HEK293 (cell line): ENCODE data around the gene SPRY1.

Source experiments
- CTCF ChIA-PET: fragments of 350-600 bp; formaldehyde crosslinking; extraction: SDS; loops from one replicate; lab custom pipeline; 2021; ENCODE audit warnings: antibody characterized with exemption; lab: Yijun Ruan, JAX
- POLR2A ChIA-PET: fragments of 300-600 bp; formaldehyde crosslinking; extraction: SDS; loops from one replicate; lab custom pipeline; 2020; ENCODE audit warnings: antibody characterized with exemption, inconsistent platforms; lab: Yijun Ruan, JAX
- H3K27ac ChIP-seq: fragments of 200-500 bp; sonication (Bioruptor generic); 2 replicates; pipeline ENCODE4 v1.5.1; 2014; ENCODE audit warnings: low read depth, low read length, control low read depth, inconsistent platforms; ENCODE audit errors: extremely low read depth
- H3K36me3 ChIP-seq, 2 experiments: fragments of 200-500 bp in 1 of 2; sonication (Bioruptor generic) in 1 of 2; 1 replicate in 1 of 2; 2 replicates in 1 of 2; pipeline ENCODE4 v1.5.1; 2014 to 2017; ENCODE audit warnings: inconsistent platforms in 2 of 2, low read length in 2 of 2; ENCODE audit not compliant: control insufficient read depth in 2 of 2, insufficient read depth in 1 of 2
- H3K4me1 ChIP-seq: fragments of 200-500 bp; sonication (Bioruptor generic); 2 replicates; pipeline ENCODE4 v1.5.1; 2014; ENCODE audit warnings: mild to moderate bottlenecking, low read length, inconsistent platforms; ENCODE audit not compliant: control insufficient read depth, insufficient read depth
- H3K4me3 ChIP-seq: 2 replicates; pipeline ENCODE4 v1.5.1; 2011; ENCODE audit warnings: low read depth, mild to moderate bottlenecking, control low read depth, low read length, moderate library complexity
- H3K9me3 ChIP-seq: fragments of 200-500 bp; sonication (Bioruptor generic); 2 replicates; pipeline ENCODE4 v1.5.1; 2014; ENCODE audit warnings: low read depth, low read length, inconsistent platforms; ENCODE audit not compliant: control insufficient read depth, insufficient read depth
- EGR2 ChIP-seq: fragments of 450-650 bp; formaldehyde crosslinking; IDR thresholded peaks from 2 replicates; pipeline ENCODE4 v1.5.1; 2016; ENCODE audit warnings: low read depth, missing biosample characterization, missing genetic modification characterization
- HOXC10 ChIP-seq: sonication (generic); formaldehyde crosslinking; IDR thresholded peaks from 2 replicates; pipeline ENCODE4 v1.8.1; 2023; ENCODE audit warnings: mild to moderate bottlenecking, missing genetic modification reagents
- KLF7 ChIP-seq: fragments of 450-650 bp; formaldehyde crosslinking; IDR thresholded peaks from 2 replicates; pipeline ENCODE4 v1.5.1; 2016; ENCODE audit warnings: missing biosample characterization, missing genetic modification characterization, borderline replicate concordance
- KLF9 ChIP-seq: fragments of 450-650 bp; formaldehyde crosslinking; IDR thresholded peaks from 2 replicates; pipeline ENCODE4 v1.5.1; 2016; ENCODE audit warnings: missing biosample characterization, missing genetic modification characterization, low read depth
- OSR2 ChIP-seq: fragments of 450-650 bp; formaldehyde crosslinking; IDR thresholded peaks from 2 replicates; pipeline ENCODE4 v1.5.1; 2016; ENCODE audit warnings: missing biosample characterization, missing genetic modification characterization
- PRDM1 ChIP-seq: fragments of 450-650 bp; formaldehyde crosslinking; IDR thresholded peaks from 2 replicates; pipeline ENCODE4; 2016; ENCODE audit warnings: missing biosample characterization, missing genetic modification characterization
- SALL2 ChIP-seq: fragments of 450-650 bp; formaldehyde crosslinking; IDR thresholded peaks from 2 replicates; pipeline ENCODE4 v1.5.0; 2017; ENCODE audit warnings: missing biosample characterization, mild to moderate bottlenecking, missing genetic modification characterization, borderline replicate concordance
- SCRT1 ChIP-seq: fragments of 450-650 bp; formaldehyde crosslinking; IDR thresholded peaks from 2 replicates; pipeline ENCODE4 v1.5.1; 2016; ENCODE audit warnings: missing biosample characterization, missing genetic modification characterization, borderline replicate concordance
- SP3 ChIP-seq: fragments of 450-650 bp; formaldehyde crosslinking; IDR thresholded peaks from 2 replicates; pipeline ENCODE4 v1.5.1; 2016; ENCODE audit warnings: missing biosample characterization, missing genetic modification characterization
- SP7 ChIP-seq: fragments of 450-650 bp; formaldehyde crosslinking; IDR thresholded peaks from 2 replicates; pipeline ENCODE4 v1.5.1; 2016; ENCODE audit warnings: missing biosample characterization, missing genetic modification characterization
- ZBTB26 ChIP-seq: fragments of 450-650 bp; formaldehyde crosslinking; optimal IDR thresholded peaks from 2 replicates; pipeline ENCODE3; 2016; ENCODE audit warnings: missing biosample characterization, mild to moderate bottlenecking, missing genetic modification characterization
- ZBTB48 ChIP-seq: fragments of 450-650 bp; formaldehyde crosslinking; IDR thresholded peaks from 2 replicates; pipeline ENCODE4 v1.5.1; 2016; ENCODE audit warnings: missing biosample characterization, missing genetic modification characterization
- ZFP3 ChIP-seq: fragments of 450-650 bp; formaldehyde crosslinking; IDR thresholded peaks from 2 replicates; pipeline ENCODE4 v1.5.1; 2016; ENCODE audit warnings: low read depth, missing biosample characterization, missing genetic modification characterization
- ZNF121 ChIP-seq: fragments of 450-650 bp; formaldehyde crosslinking; IDR thresholded peaks from 2 replicates; pipeline ENCODE4 v1.5.1; 2016; ENCODE audit warnings: missing biosample characterization, missing genetic modification characterization
- ZNF146 ChIP-seq: fragments of 450-650 bp; formaldehyde crosslinking; IDR thresholded peaks from 2 replicates; pipeline ENCODE4 v1.5.1; 2016; ENCODE audit warnings: missing biosample characterization, missing genetic modification characterization
- ZNF239 ChIP-seq: fragments of 450-650 bp; formaldehyde crosslinking; IDR thresholded peaks from 2 replicates; pipeline ENCODE4 v1.5.1; 2016; ENCODE audit warnings: missing biosample characterization, missing genetic modification characterization
- ZNF248 ChIP-seq: fragments of 450-650 bp; formaldehyde crosslinking; IDR thresholded peaks from 2 replicates; pipeline ENCODE4 v1.5.1; 2017; ENCODE audit warnings: missing biosample characterization, missing genetic modification characterization
- ZNF324 ChIP-seq: fragments of 450-650 bp; formaldehyde crosslinking; IDR thresholded peaks from 2 replicates; pipeline ENCODE4 v1.5.1; 2016; ENCODE audit warnings: missing biosample characterization, missing genetic modification characterization
- ZNF416 ChIP-seq: fragments of 450-650 bp; formaldehyde crosslinking; IDR thresholded peaks from 2 replicates; pipeline ENCODE4 v1.5.1; 2016; ENCODE audit warnings: missing biosample characterization, missing genetic modification characterization
- ZNF48 ChIP-seq: fragments of 450-650 bp; formaldehyde crosslinking; IDR thresholded peaks from 2 replicates; pipeline ENCODE4 v1.5.1; 2016; ENCODE audit warnings: missing biosample characterization, missing genetic modification characterization
- ZNF544 ChIP-seq: fragments of 450-650 bp; formaldehyde crosslinking; IDR thresholded peaks from 2 replicates; pipeline ENCODE4 v1.5.0; 2017; ENCODE audit warnings: missing biosample characterization, missing genetic modification characterization
- ZNF558 ChIP-seq: fragments of 450-650 bp; formaldehyde crosslinking; IDR thresholded peaks from 2 replicates; pipeline ENCODE4 v1.5.1; 2016; ENCODE audit warnings: missing biosample characterization, missing genetic modification characterization
- ZNF596 ChIP-seq: fragments of 450-650 bp; IDR thresholded peaks from 2 replicates; pipeline ENCODE4 v1.5.0; 2018; ENCODE audit warnings: missing biosample characterization, mild to moderate bottlenecking, missing genetic modification characterization, moderate library complexity
- ZNF629 ChIP-seq: fragments of 450-650 bp; formaldehyde crosslinking; IDR thresholded peaks from 2 replicates; pipeline ENCODE4 v1.5.1; 2017; ENCODE audit warnings: missing biosample characterization, missing genetic modification characterization
- ZNF664 ChIP-seq: fragments of 450-650 bp; formaldehyde crosslinking; IDR thresholded peaks from 2 replicates; pipeline ENCODE4 v1.5.1; 2016; ENCODE audit warnings: missing biosample characterization, missing genetic modification characterization
- ZNF670 ChIP-seq: fragments of 450-650 bp; formaldehyde crosslinking; IDR thresholded peaks from 2 replicates; pipeline ENCODE4 v1.5.1; 2016; ENCODE audit warnings: missing biosample characterization, missing genetic modification characterization, low read depth
- ZNF701 ChIP-seq: fragments of 450-650 bp; formaldehyde crosslinking; IDR thresholded peaks from 2 replicates; pipeline ENCODE4 v1.5.1; 2016; ENCODE audit warnings: missing biosample characterization, missing genetic modification characterization
- ZSCAN4 ChIP-seq: fragments of 450-650 bp; formaldehyde crosslinking; IDR thresholded peaks from 2 replicates; pipeline ENCODE4 v1.5.1; 2017; ENCODE audit warnings: missing biosample characterization, missing genetic modification characterization
- TF ChIP-seq, protein P1 (sequence below): fragments of 450-650 bp; formaldehyde crosslinking; IDR thresholded peaks from 2 replicates; pipeline ENCODE4 v1.5.1; 2017; ENCODE audit warnings: missing biosample characterization, missing genetic modification characterization
- TF ChIP-seq, protein P2 (sequence below): fragments of 450-650 bp; formaldehyde crosslinking; IDR thresholded peaks from 2 replicates; pipeline ENCODE4 v1.5.1; 2016; ENCODE audit warnings: missing biosample characterization, missing genetic modification characterization, low read depth
- TF ChIP-seq, protein P3 (sequence below): fragments of 450-650 bp; IDR thresholded peaks from 2 replicates; pipeline ENCODE4 v1.5.1; 2018; ENCODE audit warnings: missing biosample characterization, mild to moderate bottlenecking, missing genetic modification characterization

Gene SPRY1

DNA sequence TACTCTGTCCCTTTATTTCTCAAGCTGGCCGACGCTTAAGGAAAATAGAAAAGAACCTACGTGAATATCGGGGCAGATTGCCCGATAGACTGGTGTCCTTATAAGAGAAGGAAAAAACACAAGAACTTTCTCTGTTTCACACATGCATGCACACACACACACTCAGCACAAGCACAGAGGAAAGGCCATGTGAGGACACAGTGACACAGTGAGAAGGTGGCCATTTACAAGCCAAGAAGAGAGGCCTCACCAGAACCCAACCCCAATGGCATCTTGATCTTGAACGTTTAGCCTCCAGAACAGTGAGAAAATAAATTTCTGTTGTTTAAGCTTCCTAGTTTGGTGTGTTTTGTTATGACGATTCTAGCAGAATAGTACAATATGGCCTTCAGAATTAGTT, 37.0 kb downstream of the SPRY1 start:
- no peaks in the 10 kb centered on the region for H3K36me3 ChIP-seq
- CTCF ChIA-PET = interaction anchor here (0.8 kb wide), 1 partner anchor 132 kb away, joined by 3 read pairs; no protein-coding TSS in a partner anchor
- TF ChIP-seq SALL2 = no peak
- no peak for TF ChIP-seq ZNF558 (tag by site-specific recombination)
- no peak for TF ChIP-seq SP3 (tag by site-specific recombination)
- TF ChIP-seq PRDM1 = no peak
- TF ChIP-seq ZBTB26 (tag by site-specific recombination) = no peak
- TF ChIP-seq HOXC10 (CRISPR knock-in tag) = no peak
- TF ChIP-seq ZNF248 (tag by site-specific recombination) = no peak
- no peak for TF ChIP-seq ZNF121 (tag by site-specific recombination)
- TF ChIP-seq KLF9 = no peak
- TF ChIP-seq ZBTB48 (tag by site-specific recombination) = no peak
- no peak for TF ChIP-seq KLF7 (tag by site-specific recombination)
- no peak for TF ChIP-seq ZNF701 (tag by site-specific recombination)
- no peak for TF ChIP-seq ZNF239 (tag by site-specific recombination)
- TF ChIP-seq ZNF596 (tag by site-specific recombination) = no peak
- TF ChIP-seq, all 188 proteins: peak for 0
- POLR2A ChIA-PET = no interaction called here
- no peaks in the 10 kb centered on the region for H3K4me1 ChIP-seq
- H3K27ac ChIP-seq = no peak overlapping the region
- H3K9me3 ChIP-seq = no peaks in the 10 kb centered on the region
- H3K4me3 ChIP-seq = no peak overlapping the region

GRCh38 chr4:123433976-123434375, 37.4 kb downstream of the SPRY1 start:
- POLR2A ChIA-PET = no interaction called here
- Histone ChIP-seq H3K4me1 (no peaks in the 10 kb centered on the region), H3K27ac (no peak overlapping the region), H3K9me3 (no peaks in the 10 kb centered on the region), H3K4me3 (no peak overlapping the region), H3K36me3 (no peaks in the 10 kb centered on the region)
- CTCF ChIA-PET = interaction anchor here (0.8 kb wide), 1 partner anchor 131 kb away, joined by 3 read pairs; no protein-coding TSS in a partner anchor
- no peak for TF ChIP-seq ZSCAN4 (tag by site-specific recombination)
- TF ChIP-seq, protein P1, sequence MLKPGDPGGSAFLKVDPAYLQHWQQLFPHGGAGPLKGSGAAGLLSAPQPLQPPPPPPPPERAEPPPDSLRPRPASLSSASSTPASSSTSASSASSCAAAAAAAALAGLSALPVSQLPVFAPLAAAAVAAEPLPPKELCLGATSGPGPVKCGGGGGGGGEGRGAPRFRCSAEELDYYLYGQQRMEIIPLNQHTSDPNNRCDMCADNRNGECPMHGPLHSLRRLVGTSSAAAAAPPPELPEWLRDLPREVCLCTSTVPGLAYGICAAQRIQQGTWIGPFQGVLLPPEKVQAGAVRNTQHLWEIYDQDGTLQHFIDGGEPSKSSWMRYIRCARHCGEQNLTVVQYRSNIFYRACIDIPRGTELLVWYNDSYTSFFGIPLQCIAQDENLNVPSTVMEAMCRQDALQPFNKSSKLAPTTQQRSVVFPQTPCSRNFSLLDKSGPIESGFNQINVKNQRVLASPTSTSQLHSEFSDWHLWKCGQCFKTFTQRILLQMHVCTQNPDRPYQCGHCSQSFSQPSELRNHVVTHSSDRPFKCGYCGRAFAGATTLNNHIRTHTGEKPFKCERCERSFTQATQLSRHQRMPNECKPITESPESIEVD = no peak
- TF ChIP-seq ZNF416 (tag by site-specific recombination) = no peak
- no peak for TF ChIP-seq ZNF629 (tag by site-specific recombination)
- no peak for TF ChIP-seq ZNF324 (tag by site-specific recombination)
- no peak for TF ChIP-seq SP3 (tag by site-specific recombination)
- TF ChIP-seq EGR2 (tag by site-specific recombination) = no peak
- TF ChIP-seq ZNF146 = no peak
- TF ChIP-seq, protein P2, sequence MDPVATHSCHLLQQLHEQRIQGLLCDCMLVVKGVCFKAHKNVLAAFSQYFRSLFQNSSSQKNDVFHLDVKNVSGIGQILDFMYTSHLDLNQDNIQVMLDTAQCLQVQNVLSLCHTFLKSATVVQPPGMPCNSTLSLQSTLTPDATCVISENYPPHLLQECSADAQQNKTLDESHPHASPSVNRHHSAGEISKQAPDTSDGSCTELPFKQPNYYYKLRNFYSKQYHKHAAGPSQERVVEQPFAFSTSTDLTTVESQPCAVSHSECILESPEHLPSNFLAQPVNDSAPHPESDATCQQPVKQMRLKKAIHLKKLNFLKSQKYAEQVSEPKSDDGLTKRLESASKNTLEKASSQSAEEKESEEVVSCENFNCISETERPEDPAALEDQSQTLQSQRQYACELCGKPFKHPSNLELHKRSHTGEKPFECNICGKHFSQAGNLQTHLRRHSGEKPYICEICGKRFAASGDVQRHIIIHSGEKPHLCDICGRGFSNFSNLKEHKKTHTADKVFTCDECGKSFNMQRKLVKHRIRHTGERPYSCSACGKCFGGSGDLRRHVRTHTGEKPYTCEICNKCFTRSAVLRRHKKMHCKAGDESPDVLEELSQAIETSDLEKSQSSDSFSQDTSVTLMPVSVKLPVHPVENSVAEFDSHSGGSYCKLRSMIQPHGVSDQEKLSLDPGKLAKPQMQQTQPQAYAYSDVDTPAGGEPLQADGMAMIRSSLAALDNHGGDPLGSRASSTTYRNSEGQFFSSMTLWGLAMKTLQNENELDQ (tag by site-specific recombination) = no peak
- TF ChIP-seq ZNF48 (tag by site-specific recombination) = no peak
- no peak for TF ChIP-seq ZNF664 (tag by site-specific recombination)
- TF ChIP-seq OSR2 = no peak
- TF ChIP-seq SP7 (tag by site-specific recombination) = no peak
- TF ChIP-seq ZNF544 (tag by site-specific recombination) = no peak
- TF ChIP-seq ZNF670 (tag by site-specific recombination) = no peak
- TF ChIP-seq ZFP3 (tag by site-specific recombination) = no peak
- no peak for TF ChIP-seq SCRT1 (tag by site-specific recombination)
- TF ChIP-seq, protein P3, sequence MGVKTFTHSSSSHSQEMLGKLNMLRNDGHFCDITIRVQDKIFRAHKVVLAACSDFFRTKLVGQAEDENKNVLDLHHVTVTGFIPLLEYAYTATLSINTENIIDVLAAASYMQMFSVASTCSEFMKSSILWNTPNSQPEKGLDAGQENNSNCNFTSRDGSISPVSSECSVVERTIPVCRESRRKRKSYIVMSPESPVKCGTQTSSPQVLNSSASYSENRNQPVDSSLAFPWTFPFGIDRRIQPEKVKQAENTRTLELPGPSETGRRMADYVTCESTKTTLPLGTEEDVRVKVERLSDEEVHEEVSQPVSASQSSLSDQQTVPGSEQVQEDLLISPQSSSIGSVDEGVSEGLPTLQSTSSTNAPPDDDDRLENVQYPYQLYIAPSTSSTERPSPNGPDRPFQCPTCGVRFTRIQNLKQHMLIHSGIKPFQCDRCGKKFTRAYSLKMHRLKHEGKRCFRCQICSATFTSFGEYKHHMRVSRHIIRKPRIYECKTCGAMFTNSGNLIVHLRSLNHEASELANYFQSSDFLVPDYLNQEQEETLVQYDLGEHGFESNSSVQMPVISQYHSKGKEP (tag by site-specific recombination) = no peak
